ENCODE measurements around the gene UBAC1.

The UBAC1 gene

GRCh38 chr9:135993765-135994500 lies 32.8 kb upstream of the UBAC1 start:
- DNase-seq (ENCODE audit: low read depth in 2 of 2) = no peak

- DNase-seq (ENCODE audit: low read depth in 2 of 2) = no peak
Observed at GRCh38 chr9:135993409-135993742, 32.2 kb upstream of the UBAC1 start.

GRCh38 chr9:135992486-135993408 lies 31.6 kb upstream of the UBAC1 start:
- no peak for DNase-seq (ENCODE audit: low read depth in 2 of 2)

GRCh38 chr9:135991771-135992170 lies 30.6 kb upstream of the UBAC1 start:
- DNase-seq (ENCODE audit: low read depth in 2 of 2) = no peak

- peak; percentile 28 to 43 for DNase-seq (ENCODE audit: low read depth in 2 of 2)
Observed at GRCh38 chr9:135990468-135991429, 29.6 kb upstream of the UBAC1 start.

GRCh38 chr9:135989722-135990467 lies 28.7 kb upstream of the UBAC1 start:
- peak in 1 of 2 donors; percentile 17 for DNase-seq (ENCODE audit: low read depth in 2 of 2)

- no peak for DNase-seq (ENCODE audit: low read depth in 2 of 2)
Observed at GRCh38 chr9:135989157-135989556, 28.0 kb upstream of the UBAC1 start.

GRCh38 chr9:135988493-135988892 lies 27.3 kb upstream of the UBAC1 start:
- DNase-seq (ENCODE audit: low read depth in 2 of 2) = no peak

- DNase-seq (ENCODE audit: low read depth in 2 of 2) = no peak
Observed at GRCh38 chr9:135987838-135988404, 26.7 kb upstream of the UBAC1 start.

- DNase-seq (ENCODE audit: low read depth in 2 of 2) = no peak
Observed at GRCh38 chr9:135986605-135987004, 25.4 kb upstream of the UBAC1 start.

GRCh38 chr9:135985889-135986288 lies 24.7 kb upstream of the UBAC1 start:
- no peak for DNase-seq (ENCODE audit: low read depth in 2 of 2)

- no peak for DNase-seq (ENCODE audit: low read depth in 2 of 2)
Observed at GRCh38 chr9:135985459-135985774, 24.2 kb upstream of the UBAC1 start.

- no peak for DNase-seq (ENCODE audit: low read depth in 2 of 2)
Observed at GRCh38 chr9:135984072-135984710, 23.0 kb upstream of the UBAC1 start.

GRCh38 chr9:135983208-135984071 lies 22.3 kb upstream of the UBAC1 start:
- no peak for DNase-seq (ENCODE audit: low read depth in 2 of 2)

- DNase-seq (ENCODE audit: low read depth in 2 of 2) = no peak
Observed at GRCh38 chr9:135982499-135983207, 21.5 kb upstream of the UBAC1 start.

- DNase-seq (ENCODE audit: low read depth in 2 of 2) = no peak
Observed at GRCh38 chr9:135980926-135981630, 19.9 kb upstream of the UBAC1 start.

- DNase-seq (ENCODE audit: low read depth in 2 of 2) = no peak
Observed at GRCh38 chr9:135979547-135980166, 18.5 kb upstream of the UBAC1 start.

All from stimulated activated CD4-positive, alpha-beta T cell treated with anti-CD3 and anti-CD28 coated beads, Interleukin-1b, Interleukin-23, amount 100 ng/mL, for 4 hours (primary cell).